GM19238 (cell line): ENCODE data around the gene TMEM253.
A peak's percentile ranks its signal among the peaks of the same experiment; 100 is the strongest.

Experiments
- DNase-seq: peaks from one replicate; pipeline ENCODE4 v3.0.0; 2011; ENCODE audit warnings: low spot score; ENCODE audit not compliant: insufficient read length

The TMEM253 gene

GRCh38 chr14:21070610-21071224 is 30.1 kb upstream of the TMEM253 start:
- DNase-seq, result no peak

- DNase-seq, result peak; percentile 92
Measured at GRCh38 chr14:21071225-21072030, 29.4 kb upstream of the TMEM253 start.

- DNase-seq, result no peak
Measured at GRCh38 chr14:21072031-21072473, 28.8 kb upstream of the TMEM253 start.

- DNase-seq, result no peak
Measured at GRCh38 chr14:21072781-21073339, 28.0 kb upstream of the TMEM253 start.

- DNase-seq, result no peak
Measured at GRCh38 chr14:21073921-21074320, 26.9 kb upstream of the TMEM253 start.

- no peak for DNase-seq
Measured at GRCh38 chr14:21074398-21075272, 26.2 kb upstream of the TMEM253 start.

- no peak for DNase-seq
Measured at GRCh38 chr14:21075719-21076437, 25.0 kb upstream of the TMEM253 start.

- DNase-seq, result no peak
Measured at GRCh38 chr14:21077672-21078071, 23.2 kb upstream of the TMEM253 start.

- no peak for DNase-seq
Measured at GRCh38 chr14:21078287-21078686, 22.6 kb upstream of the TMEM253 start.

GRCh38 chr14:21078726-21079125 is 22.1 kb upstream of the TMEM253 start:
- DNase-seq, result no peak

- no peak for DNase-seq
Measured at GRCh38 chr14:21081521-21082142, 19.2 kb upstream of the TMEM253 start.

- DNase-seq, result no peak
Measured at GRCh38 chr14:21083565-21084325, 17.1 kb upstream of the TMEM253 start.

- no peak for DNase-seq
Measured at GRCh38 chr14:21084396-21084795, 16.5 kb upstream of the TMEM253 start.

GRCh38 chr14:21084998-21085853 is 15.6 kb upstream of the TMEM253 start:
- no peak for DNase-seq

- no peak for DNase-seq
Measured at GRCh38 chr14:21086908-21087293, 14.0 kb upstream of the TMEM253 start.

GRCh38 chr14:21087294-21088091 is 13.4 kb upstream of the TMEM253 start:
- DNase-seq, result no peak

GRCh38 chr14:21088687-21089086 is 12.2 kb upstream of the TMEM253 start:
- no peak for DNase-seq

GRCh38 chr14:21089271-21089670 is 11.6 kb upstream of the TMEM253 start:
- no peak for DNase-seq
